Panc1 (cell line): ENCODE data around the gene BNIP3.

Experiments used
- POLR2AphosphoS5 ChIP-seq: IDR thresholded peaks from 2 replicates; pipeline ENCODE4 v1.6.1; 2012; ENCODE audit warnings: mild to moderate bottlenecking, low read depth, low read length, moderate library complexity
- TF ChIP-seq, protein P1 (sequence below): fragments of 450-650 bp; IDR thresholded peaks from 2 replicates; pipeline ENCODE4 v1.5.1; 2017; ENCODE audit warnings: mild to moderate bottlenecking
- TF ChIP-seq, protein P2 (sequence below), 2 experiments: IDR thresholded peaks; 2 replicates each; pipeline ENCODE4 v1.6.1; 2011 to 2012; ENCODE audit warnings: low read depth in 2 of 2, control low read depth in 1 of 2, low read length in 1 of 2, mild to moderate bottlenecking in 1 of 2, moderate library complexity in 1 of 2; ENCODE audit not compliant: insufficient read depth in 1 of 2

DNA sequence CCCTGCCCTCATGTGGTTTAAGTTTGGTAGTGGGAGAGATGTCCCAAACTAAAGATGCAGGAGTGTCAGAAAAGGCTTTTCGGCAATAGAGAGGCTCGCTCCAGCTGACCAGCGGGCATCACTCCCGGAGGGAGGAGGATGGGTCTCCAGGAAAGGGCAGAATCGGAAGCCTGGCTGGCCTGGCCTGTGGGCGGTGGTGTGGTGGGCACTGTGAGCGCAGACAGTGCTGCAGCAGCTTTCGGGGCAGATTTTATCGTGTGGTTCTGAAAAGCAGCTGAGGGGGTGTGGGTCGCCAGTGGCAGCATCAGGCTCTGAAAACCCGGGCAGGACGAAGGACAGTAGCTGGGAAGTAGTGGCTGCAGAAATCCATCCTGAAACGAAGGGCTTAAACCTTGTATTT is 12.8 kb downstream of the BNIP3 start:
- TF ChIP-seq, protein P1, sequence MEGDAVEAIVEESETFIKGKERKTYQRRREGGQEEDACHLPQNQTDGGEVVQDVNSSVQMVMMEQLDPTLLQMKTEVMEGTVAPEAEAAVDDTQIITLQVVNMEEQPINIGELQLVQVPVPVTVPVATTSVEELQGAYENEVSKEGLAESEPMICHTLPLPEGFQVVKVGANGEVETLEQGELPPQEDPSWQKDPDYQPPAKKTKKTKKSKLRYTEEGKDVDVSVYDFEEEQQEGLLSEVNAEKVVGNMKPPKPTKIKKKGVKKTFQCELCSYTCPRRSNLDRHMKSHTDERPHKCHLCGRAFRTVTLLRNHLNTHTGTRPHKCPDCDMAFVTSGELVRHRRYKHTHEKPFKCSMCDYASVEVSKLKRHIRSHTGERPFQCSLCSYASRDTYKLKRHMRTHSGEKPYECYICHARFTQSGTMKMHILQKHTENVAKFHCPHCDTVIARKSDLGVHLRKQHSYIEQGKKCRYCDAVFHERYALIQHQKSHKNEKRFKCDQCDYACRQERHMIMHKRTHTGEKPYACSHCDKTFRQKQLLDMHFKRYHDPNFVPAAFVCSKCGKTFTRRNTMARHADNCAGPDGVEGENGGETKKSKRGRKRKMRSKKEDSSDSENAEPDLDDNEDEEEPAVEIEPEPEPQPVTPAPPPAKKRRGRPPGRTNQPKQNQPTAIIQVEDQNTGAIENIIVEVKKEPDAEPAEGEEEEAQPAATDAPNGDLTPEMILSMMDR: no peak
- TF ChIP-seq, protein P2, sequence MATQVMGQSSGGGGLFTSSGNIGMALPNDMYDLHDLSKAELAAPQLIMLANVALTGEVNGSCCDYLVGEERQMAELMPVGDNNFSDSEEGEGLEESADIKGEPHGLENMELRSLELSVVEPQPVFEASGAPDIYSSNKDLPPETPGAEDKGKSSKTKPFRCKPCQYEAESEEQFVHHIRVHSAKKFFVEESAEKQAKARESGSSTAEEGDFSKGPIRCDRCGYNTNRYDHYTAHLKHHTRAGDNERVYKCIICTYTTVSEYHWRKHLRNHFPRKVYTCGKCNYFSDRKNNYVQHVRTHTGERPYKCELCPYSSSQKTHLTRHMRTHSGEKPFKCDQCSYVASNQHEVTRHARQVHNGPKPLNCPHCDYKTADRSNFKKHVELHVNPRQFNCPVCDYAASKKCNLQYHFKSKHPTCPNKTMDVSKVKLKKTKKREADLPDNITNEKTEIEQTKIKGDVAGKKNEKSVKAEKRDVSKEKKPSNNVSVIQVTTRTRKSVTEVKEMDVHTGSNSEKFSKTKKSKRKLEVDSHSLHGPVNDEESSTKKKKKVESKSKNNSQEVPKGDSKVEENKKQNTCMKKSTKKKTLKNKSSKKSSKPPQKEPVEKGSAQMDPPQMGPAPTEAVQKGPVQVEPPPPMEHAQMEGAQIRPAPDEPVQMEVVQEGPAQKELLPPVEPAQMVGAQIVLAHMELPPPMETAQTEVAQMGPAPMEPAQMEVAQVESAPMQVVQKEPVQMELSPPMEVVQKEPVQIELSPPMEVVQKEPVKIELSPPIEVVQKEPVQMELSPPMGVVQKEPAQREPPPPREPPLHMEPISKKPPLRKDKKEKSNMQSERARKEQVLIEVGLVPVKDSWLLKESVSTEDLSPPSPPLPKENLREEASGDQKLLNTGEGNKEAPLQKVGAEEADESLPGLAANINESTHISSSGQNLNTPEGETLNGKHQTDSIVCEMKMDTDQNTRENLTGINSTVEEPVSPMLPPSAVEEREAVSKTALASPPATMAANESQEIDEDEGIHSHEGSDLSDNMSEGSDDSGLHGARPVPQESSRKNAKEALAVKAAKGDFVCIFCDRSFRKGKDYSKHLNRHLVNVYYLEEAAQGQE (IDR thresholded peaks at IDR 0.05; ENCODE audit: insufficient read depth in 1 of 2, low read depth in 2 of 2, low read length in 1 of 2): no peak
- no peak for TF ChIP-seq POLR2AphosphoS5
